ENCODE results near the gene MITF. TPM values are rescaled to one million over a fixed set of nuclear protein-coding genes. Genes with fewer than 3 reads are reported as not detected.

Gene MITF
- total RNA-seq, 1 donor: 2.1 TPM

DNA sequence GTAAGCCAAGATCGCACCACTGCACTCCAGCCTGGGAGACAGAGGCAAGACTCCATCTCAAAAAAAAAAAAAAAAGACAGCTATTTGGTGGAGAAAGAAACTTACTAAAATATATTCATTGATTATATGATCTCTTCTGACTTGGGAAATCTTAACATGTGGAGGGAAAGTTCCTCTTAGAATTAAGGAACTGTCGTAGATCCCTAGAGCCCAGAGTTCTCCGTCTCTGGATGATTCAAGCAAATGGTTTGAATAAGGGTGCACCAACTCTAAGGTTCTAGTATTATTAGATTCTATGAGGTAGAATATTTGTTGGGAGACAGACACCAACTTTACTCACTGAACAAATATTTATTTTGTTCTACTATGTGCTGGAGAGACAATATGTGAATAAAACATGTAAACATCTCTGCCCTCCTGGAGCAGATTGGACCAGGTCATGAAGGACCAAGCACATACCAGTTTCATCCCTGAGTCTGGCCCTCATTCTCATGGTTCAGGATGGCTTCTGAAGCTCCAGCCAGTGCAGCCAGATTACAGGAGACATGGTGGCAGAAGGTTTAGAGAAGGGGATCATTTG lies 129.7 kb downstream of the MITF start:
- H3K4me1 ChIP-seq (ENCODE audit: insufficient read depth, low read length): no peaks in the 10 kb centered on the region
- H3K4me3 ChIP-seq (ENCODE audit: low read length): no peak overlapping the region
- H3K9me3 ChIP-seq (ENCODE audit: low read depth, low read length): no peaks in the 10 kb centered on the region
- no peaks in the 10 kb centered on the region for H3K27me3 ChIP-seq (ENCODE audit: insufficient read depth, low read length)

DNA sequence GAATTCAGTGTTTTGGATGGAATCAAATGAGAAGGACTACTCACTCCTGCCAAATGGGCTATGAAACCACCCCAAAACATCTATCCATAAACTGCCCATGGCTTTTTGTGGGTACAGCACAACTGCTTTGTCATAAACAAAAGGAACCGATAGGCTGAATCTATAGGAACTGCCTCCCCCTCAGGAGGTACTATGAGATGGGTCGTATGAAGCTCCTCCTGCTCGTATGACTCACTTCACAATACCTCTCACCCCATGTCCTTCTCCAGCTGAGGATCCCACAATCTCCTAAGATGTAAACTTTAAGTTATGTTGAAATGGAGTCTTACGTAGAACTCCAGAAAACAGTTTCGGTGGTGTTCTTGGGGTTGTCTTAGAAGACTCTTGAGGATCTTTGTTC lies 130.4 kb downstream of the MITF start:
- no peaks in the 10 kb centered on the region for H3K9me3 ChIP-seq (ENCODE audit: low read depth, low read length)
- H3K27me3 ChIP-seq (ENCODE audit: insufficient read depth, low read length): no peaks in the 10 kb centered on the region
- H3K4me1 ChIP-seq (ENCODE audit: insufficient read depth, low read length): no peaks in the 10 kb centered on the region
- no peak overlapping the region for H3K4me3 ChIP-seq (ENCODE audit: low read length)

DNA sequence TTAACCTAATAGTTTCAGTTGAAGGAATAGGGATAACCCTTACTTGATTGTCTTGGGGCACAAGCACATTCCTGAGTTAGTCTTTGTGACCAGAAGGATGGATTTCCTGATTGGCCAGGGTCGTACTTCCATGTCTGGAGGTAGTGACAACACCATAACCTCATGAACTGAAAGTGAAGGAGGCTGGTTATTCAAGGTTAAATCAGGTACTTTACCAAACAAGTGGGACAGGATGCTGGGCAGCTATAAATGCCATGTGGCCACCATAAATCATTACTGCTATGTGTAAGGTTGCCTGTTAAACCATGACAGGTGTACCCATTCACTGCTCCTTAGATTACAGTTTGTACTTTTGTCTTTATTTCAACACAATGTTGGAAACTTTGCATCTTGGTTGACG lies 132.0 kb downstream of the MITF start:
- Histone ChIP-seq H3K9me3 (ENCODE audit: low read depth, low read length) (no peaks in the 10 kb centered on the region), H3K4me1 (ENCODE audit: insufficient read depth, low read length) (no peaks in the 10 kb centered on the region), H3K4me3 (ENCODE audit: low read length) (no peak overlapping the region), H3K27me3 (ENCODE audit: insufficient read depth, low read length) (no peaks in the 10 kb centered on the region)

DNA sequence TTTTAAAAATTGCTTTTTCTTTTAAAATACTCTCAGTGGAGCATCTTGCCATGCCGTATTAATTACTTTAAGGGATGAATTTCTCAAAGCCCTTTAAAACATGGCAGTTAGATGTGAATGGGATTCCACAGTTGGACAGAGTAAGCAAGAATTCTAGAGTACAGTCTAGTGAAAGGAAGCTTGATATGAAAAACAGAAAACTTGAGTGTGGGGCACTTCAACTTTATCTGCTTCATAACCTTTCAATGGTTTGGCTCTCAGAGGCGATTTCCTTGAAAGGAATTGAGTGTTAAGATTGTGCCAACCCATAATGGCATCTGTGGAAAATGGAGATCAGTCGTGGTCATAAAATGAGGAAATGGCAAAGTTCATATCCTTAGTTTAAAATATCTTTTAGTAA lies 132.6 kb downstream of the MITF start:
- Histone ChIP-seq H3K4me1 (ENCODE audit: insufficient read depth, low read length) (no peaks in the 10 kb centered on the region), H3K27me3 (ENCODE audit: insufficient read depth, low read length) (no peaks in the 10 kb centered on the region), H3K9me3 (ENCODE audit: low read depth, low read length) (no peaks in the 10 kb centered on the region), H3K4me3 (ENCODE audit: low read length) (no peak overlapping the region)

DNA sequence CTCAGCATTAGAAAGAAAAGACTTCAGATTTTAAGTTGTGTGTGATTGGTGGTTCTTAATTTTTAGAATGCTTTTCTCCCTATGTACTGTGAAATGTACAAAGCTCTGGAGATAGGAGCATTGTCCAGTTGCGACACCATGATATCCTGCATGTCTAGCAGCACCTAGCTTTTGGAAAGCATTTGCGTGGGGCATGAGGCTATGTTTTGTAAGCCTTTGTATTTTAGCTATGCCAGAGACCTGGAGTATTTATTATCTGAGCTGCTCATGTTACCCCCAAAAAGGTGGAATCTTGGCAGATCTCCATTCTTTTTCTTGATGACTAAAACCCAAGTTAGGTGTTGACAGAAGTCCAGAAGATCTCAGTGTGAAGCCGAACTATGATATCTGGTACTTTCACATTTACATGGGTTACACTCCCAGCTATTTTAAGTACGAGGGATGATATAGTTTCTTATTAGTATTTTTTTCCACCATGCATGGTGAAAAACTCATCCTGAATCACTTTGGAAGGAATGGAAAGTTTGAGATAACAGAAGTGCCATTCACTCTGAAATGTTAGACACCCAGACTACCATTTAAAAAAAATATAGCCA lies 133.6 kb downstream of the MITF start:
- Histone ChIP-seq H3K4me1 (ENCODE audit: insufficient read depth, low read length) (no peaks in the 10 kb centered on the region), H3K27me3 (ENCODE audit: insufficient read depth, low read length) (no peaks in the 10 kb centered on the region), H3K4me3 (ENCODE audit: low read length) (no peak overlapping the region), H3K9me3 (ENCODE audit: low read depth, low read length) (no peaks in the 10 kb centered on the region)

DNA sequence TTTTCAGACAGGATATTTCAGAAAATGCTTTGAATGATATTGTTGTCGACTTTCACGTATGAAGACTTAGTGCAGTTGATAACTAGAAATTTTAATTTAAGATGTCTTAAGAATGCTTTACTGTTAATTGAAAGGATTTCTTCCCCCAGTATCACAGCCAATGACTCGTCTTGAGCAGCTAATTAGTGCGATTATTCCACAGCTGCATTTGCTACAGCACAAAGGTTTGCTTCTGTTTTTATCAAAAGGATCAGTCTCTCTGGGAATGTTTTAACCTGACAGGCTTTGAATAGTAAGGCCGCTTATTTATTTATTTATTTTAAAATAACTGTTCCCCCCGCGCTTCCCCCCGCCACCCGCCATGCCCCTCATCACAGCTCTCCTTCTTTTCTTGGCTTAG lies 136.8 kb downstream of the MITF start:
- no peak overlapping the region for H3K4me3 ChIP-seq (ENCODE audit: low read length)
- H3K27me3 ChIP-seq (ENCODE audit: insufficient read depth, low read length): no peaks in the 10 kb centered on the region
- H3K4me1 ChIP-seq (ENCODE audit: insufficient read depth, low read length): no peaks in the 10 kb centered on the region
- H3K9me3 ChIP-seq (ENCODE audit: low read depth, low read length): no peaks in the 10 kb centered on the region

DNA sequence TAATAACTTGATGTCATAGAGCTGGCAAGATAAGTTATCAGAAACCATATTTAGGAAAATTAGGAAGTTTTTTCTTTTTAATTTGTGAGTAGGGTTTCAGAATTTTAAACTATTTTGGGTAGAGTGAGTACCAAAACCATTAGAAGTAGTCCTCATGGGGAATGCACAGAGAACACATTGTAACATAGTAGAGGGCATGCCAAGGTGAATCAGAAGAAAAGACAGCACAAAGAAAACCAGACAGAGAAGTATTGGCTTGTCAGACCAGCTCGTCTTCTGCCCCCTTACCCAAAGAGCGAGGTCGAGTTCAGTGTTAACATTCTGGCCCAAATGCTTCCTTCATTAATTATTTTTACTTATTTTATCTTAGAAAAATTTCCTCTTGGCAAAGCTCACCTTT lies 139.0 kb downstream of the MITF start:
- no peak overlapping the region for H3K4me3 ChIP-seq (ENCODE audit: low read length)
- H3K4me1 ChIP-seq (ENCODE audit: insufficient read depth, low read length): no peaks in the 10 kb centered on the region
- H3K27me3 ChIP-seq (ENCODE audit: insufficient read depth, low read length): no peaks in the 10 kb centered on the region
- H3K9me3 ChIP-seq (ENCODE audit: low read depth, low read length): no peaks in the 10 kb centered on the region

DNA sequence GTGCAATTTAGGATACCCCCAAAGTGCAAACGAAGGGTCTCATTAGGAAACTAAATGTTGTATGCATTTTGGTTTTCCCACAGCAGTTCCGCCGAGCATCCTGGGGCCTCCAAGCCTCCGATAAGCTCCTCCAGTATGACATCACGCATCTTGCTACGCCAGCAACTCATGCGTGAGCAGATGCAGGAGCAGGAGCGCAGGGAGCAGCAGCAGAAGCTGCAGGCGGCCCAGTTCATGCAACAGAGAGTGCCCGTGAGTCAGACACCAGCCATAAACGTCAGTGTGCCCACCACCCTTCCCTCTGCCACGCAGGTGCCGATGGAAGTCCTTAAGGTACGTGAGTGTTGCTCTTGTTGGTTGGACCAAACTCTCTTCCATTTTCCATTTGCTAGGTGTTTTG lies 139.8 kb downstream of the MITF start:
- no peaks in the 10 kb centered on the region for H3K27me3 ChIP-seq (ENCODE audit: insufficient read depth, low read length)
- H3K4me1 ChIP-seq (ENCODE audit: insufficient read depth, low read length): no peaks in the 10 kb centered on the region
- H3K9me3 ChIP-seq (ENCODE audit: low read depth, low read length): no peaks in the 10 kb centered on the region
- no peak overlapping the region for H3K4me3 ChIP-seq (ENCODE audit: low read length)

DNA sequence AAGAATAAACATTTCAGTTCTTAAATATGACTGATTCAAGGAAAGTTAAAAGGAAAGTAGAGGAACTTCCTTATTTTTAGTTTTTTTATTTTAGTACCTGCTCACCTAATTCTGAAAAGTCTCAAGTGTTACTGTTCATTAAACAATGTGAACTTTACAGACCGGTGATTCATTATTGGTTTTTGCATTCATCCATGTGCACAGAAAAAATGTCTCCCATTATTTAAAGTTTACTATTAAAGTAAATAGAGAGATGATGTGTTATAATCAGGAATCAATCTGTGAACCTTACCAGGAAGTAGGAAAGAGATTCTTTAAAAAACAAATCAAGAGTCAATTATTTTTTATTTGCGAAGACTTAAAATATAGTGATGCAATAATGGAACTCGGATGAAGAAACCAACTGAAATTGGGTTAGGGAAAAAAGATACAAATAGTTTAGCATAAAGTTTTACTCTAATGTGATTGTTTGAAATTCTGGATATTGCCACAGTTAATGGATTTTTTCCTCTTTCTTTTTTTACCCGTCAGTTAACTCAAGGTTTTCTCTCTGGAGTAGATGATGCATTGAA lies 140.9 kb downstream of the MITF start:
- Histone ChIP-seq H3K4me3 (ENCODE audit: low read length) (no peak overlapping the region), H3K27me3 (ENCODE audit: insufficient read depth, low read length) (no peaks in the 10 kb centered on the region), H3K9me3 (ENCODE audit: low read depth, low read length) (no peaks in the 10 kb centered on the region), H3K4me1 (ENCODE audit: insufficient read depth, low read length) (no peaks in the 10 kb centered on the region)

DNA sequence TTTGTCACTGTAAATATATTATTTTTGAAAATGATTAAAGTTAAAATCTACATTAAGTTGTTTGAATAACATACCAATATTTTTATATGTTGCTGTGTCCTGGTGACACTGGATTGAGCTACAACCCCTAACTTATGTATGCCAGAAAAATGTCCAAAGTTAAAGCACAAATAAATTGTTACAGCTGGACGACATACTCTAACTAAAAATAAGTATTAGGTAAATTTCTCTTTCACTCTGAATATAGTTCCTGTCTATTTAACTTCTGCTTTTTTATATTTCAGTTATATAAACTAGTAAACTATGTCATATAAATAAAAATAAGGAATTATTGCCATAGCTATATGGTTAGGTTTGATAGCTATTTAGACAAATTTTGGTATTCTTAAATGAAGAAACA lies 141.8 kb downstream of the MITF start:
- Histone ChIP-seq H3K4me3 (ENCODE audit: low read length) (no peak overlapping the region), H3K4me1 (ENCODE audit: insufficient read depth, low read length) (no peaks in the 10 kb centered on the region), H3K9me3 (ENCODE audit: low read depth, low read length) (no peaks in the 10 kb centered on the region), H3K27me3 (ENCODE audit: insufficient read depth, low read length) (no peaks in the 10 kb centered on the region)

DNA sequence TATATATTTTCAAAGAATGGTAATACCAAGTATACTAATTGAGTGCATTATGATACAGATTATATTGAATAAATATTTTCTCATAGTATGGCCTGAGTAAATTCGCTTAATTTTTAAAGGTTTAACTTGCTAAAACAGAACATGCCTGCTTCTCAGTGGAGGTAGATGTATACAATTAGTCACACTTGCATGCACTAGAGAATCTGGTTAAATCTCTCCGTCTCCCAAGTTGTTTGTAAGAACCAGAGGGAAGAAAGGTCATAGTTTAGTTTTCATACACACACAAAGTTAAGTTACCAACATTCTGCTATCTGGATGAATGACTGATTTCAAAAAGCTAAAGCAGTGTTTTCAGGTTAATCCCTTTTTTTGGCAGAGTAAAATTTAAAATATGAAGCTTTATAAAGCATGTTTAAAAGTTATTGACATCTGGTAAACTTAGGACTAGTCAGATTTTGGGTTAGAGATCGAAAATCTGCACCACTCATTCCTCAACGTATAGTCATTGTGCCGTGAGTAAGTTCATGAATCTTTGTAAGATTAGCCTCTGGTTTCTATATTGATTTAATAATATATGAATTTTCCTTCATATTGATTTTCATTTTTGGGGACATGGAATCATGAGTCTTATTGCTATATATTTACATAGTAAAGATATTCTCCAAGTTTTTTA lies 142.6 kb downstream of the MITF start:
- H3K27me3 ChIP-seq (ENCODE audit: insufficient read depth, low read length): no peaks in the 10 kb centered on the region
- no peaks in the 10 kb centered on the region for H3K4me1 ChIP-seq (ENCODE audit: insufficient read depth, low read length)
- no peaks in the 10 kb centered on the region for H3K9me3 ChIP-seq (ENCODE audit: low read depth, low read length)
- no peak overlapping the region for H3K4me3 ChIP-seq (ENCODE audit: low read length)

DNA sequence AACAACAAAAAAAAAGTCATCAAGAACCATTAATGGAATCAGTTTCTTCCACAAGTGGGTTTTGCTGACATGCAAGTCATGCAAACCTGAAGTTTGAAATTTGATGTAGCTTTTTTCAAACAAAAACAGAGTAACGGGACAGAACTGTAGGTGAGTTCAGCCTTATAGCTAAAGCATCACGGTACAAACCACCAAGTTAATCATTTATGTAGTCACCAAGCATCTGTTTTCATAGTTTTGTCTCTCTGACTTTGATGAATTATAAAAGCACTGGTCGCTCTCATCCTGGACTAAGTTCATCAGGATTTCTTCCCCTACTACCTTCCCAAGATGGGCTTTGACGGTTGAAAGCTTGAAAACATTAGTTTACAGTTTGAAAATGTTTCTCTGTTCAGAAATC lies 143.3 kb downstream of the MITF start:
- Histone ChIP-seq H3K9me3 (ENCODE audit: low read depth, low read length) (no peaks in the 10 kb centered on the region), H3K4me1 (ENCODE audit: insufficient read depth, low read length) (no peaks in the 10 kb centered on the region), H3K4me3 (ENCODE audit: low read length) (no peak overlapping the region), H3K27me3 (ENCODE audit: insufficient read depth, low read length) (no peaks in the 10 kb centered on the region)

DNA sequence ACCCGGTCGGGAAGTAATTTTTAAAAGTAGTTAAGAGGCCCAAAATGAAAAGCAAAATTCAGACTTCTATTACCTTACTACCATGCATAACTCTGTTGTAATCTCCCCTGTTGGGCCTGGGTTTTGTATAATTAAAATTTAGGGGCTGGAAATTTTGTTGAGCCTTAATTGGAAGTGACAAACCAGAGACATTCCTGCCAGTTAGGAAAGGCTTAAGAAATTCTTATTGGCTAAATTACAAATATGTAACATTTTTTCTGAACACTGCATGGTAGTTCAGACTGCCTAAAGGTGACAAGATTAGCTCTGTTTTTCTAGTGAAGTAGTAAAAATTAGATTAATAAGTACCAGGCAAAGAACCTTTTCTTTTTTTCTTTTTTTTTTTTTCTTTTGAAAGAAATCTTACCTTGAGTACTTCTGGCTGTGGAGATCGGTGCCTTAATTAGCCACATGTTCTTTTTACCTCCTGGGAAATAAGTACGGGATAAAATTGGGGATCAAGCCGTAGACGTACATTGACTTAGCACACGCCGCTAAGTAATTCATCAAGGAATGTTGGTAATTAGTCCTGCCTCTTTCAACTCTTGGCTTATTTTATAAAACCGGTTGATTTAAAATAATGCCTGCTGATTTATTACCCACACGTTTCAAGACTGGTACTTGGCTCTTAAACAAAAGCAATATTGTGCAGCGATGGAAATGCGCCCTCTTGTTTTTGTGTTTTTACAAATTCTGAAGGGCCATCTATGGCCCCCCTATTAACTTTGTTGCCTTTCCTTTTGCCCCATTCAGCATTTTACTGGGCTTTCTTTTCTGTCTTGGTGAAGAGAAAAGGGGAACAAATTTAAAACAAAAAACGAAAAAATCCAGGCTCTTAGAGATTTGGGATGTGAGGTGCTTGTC lies 149.0 kb downstream of the MITF start:
- no peak overlapping the region for H3K4me3 ChIP-seq (ENCODE audit: low read length)
- no peaks in the 10 kb centered on the region for H3K4me1 ChIP-seq (ENCODE audit: insufficient read depth, low read length)
- H3K27me3 ChIP-seq (ENCODE audit: insufficient read depth, low read length): no peaks in the 10 kb centered on the region
- H3K9me3 ChIP-seq (ENCODE audit: low read depth, low read length): no peaks in the 10 kb centered on the region

DNA sequence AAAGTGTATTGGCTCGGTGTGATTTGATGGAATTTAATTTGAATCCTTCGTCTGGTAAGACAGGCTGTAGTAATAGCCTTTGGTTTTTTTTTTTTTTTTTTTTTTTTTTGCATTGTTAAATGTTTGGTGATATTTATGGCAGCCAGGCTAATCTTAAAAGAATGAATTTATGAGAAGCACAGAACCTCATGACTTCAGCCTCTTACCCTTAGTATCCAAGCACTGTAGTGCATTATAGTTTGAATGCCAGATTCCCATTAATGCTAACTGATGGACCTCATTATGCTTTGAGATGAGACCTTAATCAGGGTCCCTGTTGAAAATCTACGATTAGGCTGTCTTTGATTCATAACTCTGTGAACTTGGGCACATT lies 149.7 kb downstream of the MITF start:
- no peaks in the 10 kb centered on the region for H3K4me1 ChIP-seq (ENCODE audit: insufficient read depth, low read length)
- no peaks in the 10 kb centered on the region for H3K27me3 ChIP-seq (ENCODE audit: insufficient read depth, low read length)
- H3K9me3 ChIP-seq (ENCODE audit: low read depth, low read length): no peaks in the 10 kb centered on the region
- no peak overlapping the region for H3K4me3 ChIP-seq (ENCODE audit: low read length)

DNA sequence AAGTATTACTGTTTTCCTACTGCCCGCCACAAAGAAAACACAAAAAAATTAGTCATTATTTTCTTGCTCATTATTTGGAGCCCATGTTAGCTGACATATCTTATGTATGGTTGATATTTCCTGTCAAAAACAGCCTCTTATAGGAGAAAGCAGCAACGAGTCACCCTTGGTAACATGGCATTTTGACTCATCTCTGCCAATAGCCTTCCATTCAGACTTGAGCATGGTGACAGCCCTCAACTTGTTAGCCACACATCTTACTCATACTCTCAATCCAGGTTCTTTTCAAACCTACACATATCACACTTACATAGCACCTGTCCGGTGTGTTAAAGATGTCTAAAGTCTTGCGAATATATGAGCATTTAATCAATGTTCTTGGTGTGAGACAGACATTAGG lies 150.8 kb downstream of the MITF start:
- Histone ChIP-seq H3K4me3 (ENCODE audit: low read length) (no peak overlapping the region), H3K9me3 (ENCODE audit: low read depth, low read length) (no peaks in the 10 kb centered on the region), H3K27me3 (ENCODE audit: insufficient read depth, low read length) (no peaks in the 10 kb centered on the region), H3K4me1 (ENCODE audit: insufficient read depth, low read length) (no peaks in the 10 kb centered on the region)
